B cell (primary cell): ENCODE results near the gene KRTAP10-5. TPM values are rescaled to one million over a fixed set of nuclear protein-coding genes. Genes with fewer than 3 reads are reported as not detected.

ENCODE experiments used
- ATAC-seq: fragments of 200-7000 bp; cut with Tn5 transposase; one replicate; pipeline ENCODE4 v1.10.0; 2021; ENCODE audit warnings: low read depth, mild to moderate bottlenecking, moderate number of reproducible peaks, moderate library complexity
- CTCF ChIA-PET: fragments of 350-600 bp; sonication (Branson Sonifier 250); formaldehyde crosslinking; loops from one replicate; lab custom pipeline; 2021; ENCODE audit warnings: antibody characterized with exemption, inconsistent platforms; lab: Charles Lee
- POLR2A ChIA-PET: fragments of 350-600 bp; sonication (Branson Sonifier 250); formaldehyde crosslinking; loops from one replicate; lab custom pipeline; 2021; ENCODE audit warnings: antibody characterized with exemption; lab: Charles Lee
- DNase-seq: peaks from one replicate; pipeline ENCODE4 v3.0.0; 2013
- H2AFZ ChIP-seq: 2 replicates; pipeline ENCODE4 v1.6.1; 2012; ENCODE audit warnings: mild to moderate bottlenecking, low read depth, low read length; ENCODE audit not compliant: insufficient read depth, poor library complexity, severe bottlenecking
- H3K27ac ChIP-seq, 2 donors: 1 replicate in 1 of 2; 2 replicates in 1 of 2; pipeline ENCODE4 v1.5.1; 2012 to 2013; ENCODE audit warnings: low read length in 2 of 2, mild to moderate bottlenecking in 2 of 2, moderate library complexity in 1 of 2
- H3K27me3 ChIP-seq, 4 experiments: fragments of 200-600 bp in 1 of 4; sonication (generic) in 1 of 4; replicated peaks in 1 of 4; 1 replicate in 2 of 4; 2 replicates in 2 of 4; pipeline versions ENCODE4 v1.6.1 to v1.7.0; 2013 to 2016; ENCODE audit warnings: low read length in 3 of 4, mild to moderate bottlenecking in 2 of 4, mixed read lengths in 1 of 4, moderate library complexity in 1 of 4; ENCODE audit not compliant: insufficient read depth in 4 of 4, control insufficient read depth in 3 of 4; ENCODE audit errors: control extremely low read depth in 1 of 4
- H3K36me3 ChIP-seq, 2 experiments: replicated peaks in 1 of 2; 1 replicate in 1 of 2; 2 replicates in 1 of 2; pipeline versions ENCODE4 v1.6.1 to v1.7.1; 2013; ENCODE audit warnings: low read length in 1 of 2; ENCODE audit not compliant: insufficient read depth in 2 of 2, control insufficient read depth in 1 of 2; ENCODE audit errors: control extremely low read depth in 1 of 2, extremely low read depth in 1 of 2
- H3K4me1 ChIP-seq, 2 donors: fragments of 200-600 bp in 1 of 2; sonication (generic) in 1 of 2; 1 replicate in 1 of 2; 2 replicates in 1 of 2; pipeline versions ENCODE4 v1.5.1 to v1.6.1; 2013 to 2017; ENCODE audit warnings: low read length in 2 of 2; ENCODE audit not compliant: control insufficient read depth in 2 of 2, insufficient read depth in 2 of 2
- H3K4me2 ChIP-seq: replicated peaks from 2 replicates; pipeline ENCODE3; 2012; ENCODE audit warnings: mild to moderate bottlenecking, low read depth, low read length; ENCODE audit not compliant: poor library complexity, severe bottlenecking
- H3K4me3 ChIP-seq, 5 experiments: fragments of 200-600 bp in 1 of 5; sonication (generic) in 1 of 5; 1 replicate in 3 of 5; 2 replicates in 2 of 5; pipeline versions ENCODE4 v1.5.1 to v1.7.0; 2011 to 2016; ENCODE audit warnings: low read length in 4 of 5, mild to moderate bottlenecking in 4 of 5, low read depth in 2 of 5, control low read depth in 1 of 5, moderate library complexity in 1 of 5; ENCODE audit not compliant: insufficient read depth in 1 of 5; ENCODE audit errors: control extremely low read depth in 1 of 5, extremely low read depth in 1 of 5
- H3K79me2 ChIP-seq: fragments of 200-600 bp; sonication (generic); one replicate; pipeline ENCODE4 v1.6.0; 2016; ENCODE audit warnings: low read length; ENCODE audit not compliant: control insufficient read depth, insufficient read depth
- H3K9ac ChIP-seq: fragments of 200-600 bp; sonication (generic); 2 replicates; pipeline ENCODE4 v1.6.1; 2017; ENCODE audit warnings: mild to moderate bottlenecking, low read length, moderate library complexity
- H3K9me3 ChIP-seq, 3 donors: one replicate each; pipeline versions ENCODE4 v1.6.1 to v1.7.1; 2013; ENCODE audit warnings: low read length in 2 of 3; ENCODE audit not compliant: control insufficient read depth in 2 of 3, insufficient read depth in 1 of 3; ENCODE audit errors: control extremely low read depth in 1 of 3
- H4K20me1 ChIP-seq: 2 replicates; pipeline ENCODE4 v1.6.0; 2012; ENCODE audit warnings: mild to moderate bottlenecking, low read length; ENCODE audit not compliant: insufficient read depth, control insufficient read depth, poor library complexity, severe bottlenecking
- H3K27ac Mint-ChIP-seq: one replicate; pipeline ENCODE4 v1.8.0; 2021; ENCODE audit warnings: mixed read lengths
- H3K27me3 Mint-ChIP-seq: one replicate; pipeline ENCODE4 v1.8.0; 2021; ENCODE audit warnings: mixed read lengths
- H3K4me1 Mint-ChIP-seq: one replicate; pipeline ENCODE4 v1.8.0; 2021; ENCODE audit warnings: mixed read lengths
- H3K4me3 Mint-ChIP-seq: one replicate; pipeline ENCODE4 v1.8.0; 2021; ENCODE audit warnings: mixed read lengths
- H3K9me3 Mint-ChIP-seq: one replicate; pipeline ENCODE4 v1.8.0; 2022; ENCODE audit warnings: mixed read lengths; ENCODE audit not compliant: insufficient read depth
- CTCF ChIP-seq: fragments of 200-600 bp; IDR thresholded peaks from one replicate; pipeline ENCODE4 v1.8.0; 2022; ENCODE audit warnings: antibody characterized with exemption, mild to moderate bottlenecking
- EZH2 ChIP-seq: IDR thresholded peaks from 2 replicates; pipeline ENCODE4 v1.6.1; 2012; ENCODE audit warnings: borderline replicate concordance, low read depth, mild to moderate bottlenecking, moderate library complexity, low read length; ENCODE audit not compliant: insufficient read depth, poor library complexity, severe bottlenecking
- WGBS: methylation state at CpG from one replicate; pipeline ENCODE4 v1.1.5; 2013; ENCODE audit warnings: missing lambda C conversion rate; ENCODE audit not compliant: insufficient coverage; 5-methylcytosine and 5-hydroxymethylcytosine counted together
- intact Hi-C: fragments of 100-400 bp; cut with micrococcal nuclease; formaldehyde crosslinking; loops from one replicate; pipeline ENCODE4 v1.10.0; 2022
- polyA plus RNA-seq: library from polyadenylated mRNA; depleted of rRNA; stranded (reverse); fragments of >200 nt; gene quantifications from 2 replicates; pipeline ENCODE4 v1.2.3, GENCODE V29; 2012
- total RNA-seq, 2 donors: library from RNA; stranded (reverse); fragments of 120-200 nt in 1 of 2; gene quantifications; 1 replicate in 1 of 2; 2 replicates in 1 of 2; pipeline versions ENCODE4 v1.2.3 to v1.2.4, GENCODE V29; 2013 to 2022

Gene KRTAP10-5
- total and polyA plus RNA-seq, 2 donors (not counting 1 experiment from before 2014, with no cell fraction given), result not detected

DNA sequence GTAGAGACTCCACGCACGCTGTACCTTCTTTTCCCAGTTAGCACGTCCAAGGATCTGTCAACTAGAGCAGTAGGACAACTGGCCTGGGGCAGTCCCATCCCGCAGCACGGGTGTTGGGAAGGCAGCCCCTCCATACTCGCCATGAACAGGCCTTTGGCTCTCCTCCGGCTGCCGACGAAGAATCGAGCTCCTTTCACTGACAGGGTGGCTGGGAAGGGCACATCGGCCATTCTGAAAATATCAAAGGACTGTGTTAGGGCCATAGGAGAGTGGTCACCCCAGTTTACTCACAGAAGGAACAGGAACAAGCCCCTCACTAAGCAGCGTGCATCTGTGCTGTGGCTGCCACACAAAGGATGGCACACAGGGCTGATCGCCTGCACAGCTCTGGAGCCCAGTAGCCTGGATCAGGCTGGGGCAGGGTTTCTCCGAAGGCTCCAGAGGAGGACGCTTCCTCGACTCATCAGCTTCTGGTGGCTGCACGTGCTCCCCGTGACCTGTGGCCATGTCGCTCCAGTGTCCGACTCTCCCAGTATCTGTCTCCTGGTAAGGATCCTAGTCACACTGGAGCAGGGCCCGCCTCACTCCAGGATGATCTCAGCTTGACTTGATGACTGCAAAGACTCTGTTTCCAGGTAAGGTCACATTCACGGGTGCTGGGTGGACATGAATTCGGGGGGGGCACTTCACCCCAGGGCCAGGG, 49.4 kb downstream of the KRTAP10-5 start:
- POLR2A ChIA-PET, result no interaction called here
- ATAC-seq (no peak), DNase-seq (no peak)
- no peaks in the 10 kb centered on the region for H3K4me1 Mint-ChIP-seq
- Histone ChIP-seq H4K20me1 (no peaks in the 10 kb centered on the region), H3K4me3 (no peak overlapping the region), H3K9ac (no peak overlapping the region), H3K4me2 (no peak overlapping the region), H3K9me3 (peaks cover 0 to 3% (median 0%) of the 10 kb centered on the region in 3 donors), H3K36me3 (no peaks in the 10 kb centered on the region), H3K79me2 (no peaks in the 10 kb centered on the region), H2AFZ (no peak overlapping the region), H3K4me1 (no peaks in the 10 kb centered on the region), H3K27me3 (no peaks in the 10 kb centered on the region), H3K27ac (no peak overlapping the region)
- no peaks in the 10 kb centered on the region for H3K9me3 Mint-ChIP-seq
- no peak overlapping the region for H3K27ac Mint-ChIP-seq
- TF ChIP-seq EZH2, result no peak
- no peak for TF ChIP-seq CTCF
- H3K4me3 Mint-ChIP-seq, result no peak overlapping the region
- intact Hi-C loops, result no loop called here
- peaks cover 8% of the 10 kb centered on the region for H3K27me3 Mint-ChIP-seq
- CTCF ChIA-PET, result no interaction called here
- WGBS, result 90% methylated on average over 23 of the region's 23 CpGs

DNA sequence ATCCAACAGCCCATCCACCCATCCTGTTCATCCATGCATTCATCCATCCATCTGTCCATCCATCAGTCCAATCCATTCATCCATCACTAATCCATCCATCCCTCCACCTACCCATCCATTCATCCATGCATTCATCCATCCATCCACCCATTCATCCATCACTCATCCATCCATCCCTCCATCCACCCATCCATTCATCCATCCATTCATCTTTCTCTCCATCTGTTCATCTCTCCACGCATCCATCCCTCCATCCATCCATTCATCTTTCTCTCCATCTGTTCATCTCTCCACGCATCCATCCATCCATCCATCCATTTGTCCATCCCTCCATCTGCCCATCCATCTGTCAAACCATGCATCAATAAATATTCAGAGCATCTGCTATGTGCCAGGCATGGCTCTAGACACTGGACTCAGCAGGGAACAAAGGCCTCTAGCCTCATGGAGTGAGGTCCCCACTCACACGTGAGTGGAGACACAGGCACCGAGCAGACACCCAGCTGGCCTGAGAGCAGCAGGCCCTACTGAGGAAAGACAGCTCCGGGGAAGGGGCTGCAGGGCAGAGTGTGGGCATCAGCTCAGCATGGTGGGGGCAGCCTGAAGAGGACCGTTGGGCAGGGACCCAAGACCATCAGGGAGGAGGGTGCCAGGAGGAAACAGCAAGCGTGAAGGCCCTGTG, 50.0 kb downstream of the KRTAP10-5 start:
- Histone ChIP-seq H3K27ac (no peak overlapping the region), H3K79me2 (no peaks in the 10 kb centered on the region), H3K36me3 (no peaks in the 10 kb centered on the region), H3K4me1 (no peaks in the 10 kb centered on the region), H4K20me1 (no peaks in the 10 kb centered on the region), H3K27me3 (no peaks in the 10 kb centered on the region), H3K4me3 (no peak overlapping the region), H3K4me2 (no peak overlapping the region), H2AFZ (no peak overlapping the region), H3K9ac (no peak overlapping the region), H3K9me3 (peaks cover 0 to 3% (median 0%) of the 10 kb centered on the region in 3 donors)
- H3K4me1 Mint-ChIP-seq, result no peaks in the 10 kb centered on the region
- ATAC-seq (no peak), DNase-seq (no peak)
- ChIA-PET CTCF (no interaction called here), POLR2A (no interaction called here)
- no peaks in the 10 kb centered on the region for H3K9me3 Mint-ChIP-seq
- intact Hi-C loops, result no loop called here
- H3K27ac Mint-ChIP-seq, result no peak overlapping the region
- peaks cover 8% of the 10 kb centered on the region for H3K27me3 Mint-ChIP-seq
- 87% methylated on average over 7 of the region's 7 CpGs for WGBS
- no peak overlapping the region for H3K4me3 Mint-ChIP-seq
- no peak for TF ChIP-seq EZH2
- no peak for TF ChIP-seq CTCF
